GM13976 (cell line): ENCODE data around the gene VARS2.
"Not testable (repeated sequence)": the region's sequence is repeated elsewhere in the genome, so short reads cannot be mapped to it uniquely, and the experiment has no call there.

Source experiments
- DNase-seq: peaks from one replicate; pipeline ENCODE4 v3.0.0; 2012; ENCODE audit warnings: low spot score
- CTCF ChIP-seq: IDR thresholded peaks from 2 replicates; pipeline ENCODE4 v1.5.1; 2012; ENCODE audit warnings: borderline replicate concordance, mild to moderate bottlenecking; ENCODE audit not compliant: insufficient read depth; ENCODE audit errors: extremely low read depth, missing control alignments, control extremely low read depth
- in situ Hi-C: fragments of 300-500 bp; cut with MboI; formaldehyde crosslinking; loops from one replicate; pipeline ENCODE4 v1.12.0; 2022; ENCODE audit warnings: low sequenced_read_pairs, mixed read lengths, inconsistent platforms; ENCODE audit not compliant: unreplicated experiment

Gene VARS2

GRCh38 chr6:30962716-30963115, 48.7 kb downstream of the VARS2 start:
- TF ChIP-seq CTCF, result no peak
- DNase-seq, result no peak
- in situ Hi-C loops, result no loop called here

- DNase-seq, result no peak
- no peak for TF ChIP-seq CTCF
- in situ Hi-C loops, result no loop called here
Measured at GRCh38 chr6:30963641-30964040, 49.6 kb downstream of the VARS2 start.

- no peak for DNase-seq
- no peak for TF ChIP-seq CTCF
- in situ Hi-C loops, result no loop called here
Measured at GRCh38 chr6:30964075-30964474, 50.0 kb downstream of the VARS2 start.

GRCh38 chr6:30965140-30965601, 51.1 kb downstream of the VARS2 start:
- DNase-seq, result no peak
- TF ChIP-seq CTCF, result no peak
- in situ Hi-C loops, result no loop called here

GRCh38 chr6:30966154-30966553, 52.1 kb downstream of the VARS2 start:
- in situ Hi-C loops, result no loop called here
- no peak for DNase-seq
- TF ChIP-seq CTCF, result no peak

GRCh38 chr6:30969171-30969570, 55.1 kb downstream of the VARS2 start:
- DNase-seq, in situ Hi-C loops: not testable (repeated sequence)

- in situ Hi-C loops, result no loop called here
- no peak for DNase-seq
- TF ChIP-seq CTCF, result no peak
Measured at GRCh38 chr6:30970946-30971345, 56.9 kb downstream of the VARS2 start.
